Testis (tissue), 3 donors: ENCODE results near the gene KLK3. TPM values are rescaled to one million over a fixed set of nuclear protein-coding genes. Genes with fewer than 3 reads are reported as not detected.

ENCODE experiments used
- DNase-seq: peaks from one replicate; pipeline ENCODE4 v3.0.0-alpha.2; 2019
- H3K27ac ChIP-seq, 2 donors: fragments of 200-600 bp; sonication (generic); one replicate each; pipeline ENCODE4 v1.5.1; 2019
- H3K27me3 ChIP-seq: fragments of 200-600 bp; sonication (generic); one replicate; pipeline ENCODE4 v1.5.1; 2019
- H3K36me3 ChIP-seq: fragments of 200-600 bp; sonication (generic); one replicate; pipeline ENCODE4 v1.5.1; 2017; ENCODE audit warnings: low read depth; ENCODE audit errors: missing control alignments
- H3K4me1 ChIP-seq: fragments of 200-600 bp; sonication (generic); one replicate; pipeline ENCODE4 v1.5.1; 2019
- H3K4me3 ChIP-seq, 2 donors: fragments of 200-600 bp; sonication (generic); one replicate each; pipeline ENCODE4 v1.5.1; 2017 to 2019
- H3K9me3 ChIP-seq: fragments of 200-600 bp; sonication (generic); one replicate; pipeline ENCODE4 v1.5.1; 2017
- CTCF ChIP-seq, 3 experiments: fragments of 450-650 bp in 2 of 3; fragments of 200-600 bp in 1 of 3; sonication (generic) in 1 of 3; IDR thresholded peaks; one replicate each; pipeline ENCODE4 v1.5.1; 2016 to 2019; ENCODE audit warnings: antibody characterized with exemption in 3 of 3, mild to moderate bottlenecking in 2 of 3, moderate library complexity in 1 of 3
- POLR2A ChIP-seq: fragments of 450-650 bp; IDR thresholded peaks from one replicate; pipeline ENCODE4 v1.6.1; 2017; ENCODE audit warnings: antibody characterized with exemption, mild to moderate bottlenecking, moderate library complexity
- WGBS, 2 donors: methylation state at CpG; one replicate each; pipeline ENCODE4 v1.1.5; 2018; 5-methylcytosine and 5-hydroxymethylcytosine counted together
- intact Hi-C: fragments of 100-400 bp; cut with DNase I; formaldehyde crosslinking; loops from one replicate; pipeline ENCODE4 v1.15.1; 2023; ENCODE audit warnings: low total_unique reads
- polyA plus RNA-seq: library from polyadenylated mRNA; stranded (reverse); fragments of 350-450 nt; fragmentation: Illumina TruSeq; extraction: RNeasy Lipid Tissue Mini Kit (QIAGEN cat#74804); gene quantifications from one replicate; pipeline ENCODE4 v1.2.3, GENCODE V29; 2014; ENCODE audit warnings: low read depth, low replicate concordance; ENCODE audit not compliant: insufficient read depth
- total RNA-seq, 2 donors: library from RNA; depleted of rRNA; stranded (reverse); fragments of >200 nt; gene quantifications; one replicate each; pipeline ENCODE4 v1.2.3, GENCODE V29; 2016

The KLK3 gene
- total and polyA plus RNA-seq, 3 donors from 2014 or later, result 0.63 to 1.3 (median 0.81) TPM

GRCh38 chr19:50908336-50908735 is 53.6 kb downstream of the KLK3 start:
- intact Hi-C loops, result no loop called here
- no peaks in the 10 kb centered on the region for H3K36me3 ChIP-seq
- TF ChIP-seq CTCF (IDR thresholded peaks at IDR 0.05), result no peak
- TF ChIP-seq POLR2A, result no peak
- no peak overlapping the region for H3K27ac ChIP-seq
- H3K9me3 ChIP-seq, result no peaks in the 10 kb centered on the region
- no peaks in the 10 kb centered on the region for H3K27me3 ChIP-seq
- WGBS, 2 donors, result 22 to 50% methylated on average over 9 to 25 of the region's 25 CpGs
- H3K4me1 ChIP-seq, result no peaks in the 10 kb centered on the region
- no peak overlapping the region for H3K4me3 ChIP-seq
- no peak for DNase-seq

- 4 to 10% methylated on average over 21 to 36 of the region's 36 CpGs for WGBS, 2 donors
- Histone ChIP-seq H3K4me3 (peak overlapping the region; percentile 9 to 41), H3K4me1 (no peaks in the 10 kb centered on the region), H3K27me3 (no peaks in the 10 kb centered on the region), H3K9me3 (no peaks in the 10 kb centered on the region), H3K36me3 (no peaks in the 10 kb centered on the region), H3K27ac (no peak overlapping the region)
- DNase-seq, result peak; percentile 72
- intact Hi-C loops, result no loop called here
- no peak for TF ChIP-seq POLR2A
- TF ChIP-seq CTCF (IDR thresholded peaks at IDR 0.05), result no peak
These were observed 54.7 kb downstream of the KLK3 start for GRCh38 chr19:50909240-50910070.

Other genes with a start within 250 kb of the KLK3 start
- 1 to 10 TPM; 2.5 to 5.5 TPM for gene SYT3, start 215.0 kb upstream of the KLK3 start, total RNA-seq
- 3.3 TPM for gene SYT3, start 215.0 kb upstream of the KLK3 start, polyA plus RNA-seq
- 10 to 100 TPM in 1 of 2 donors, 1 to 10 TPM in 1; 5.4 to 10.2 TPM for gene C19orf81, start 205.5 kb upstream of the KLK3 start, total RNA-seq
- 11.7 TPM for gene C19orf81, start 205.5 kb upstream of the KLK3 start, polyA plus RNA-seq
- gene SHANK1, start 135.1 kb upstream of the KLK3 start, total RNA-seq, result 1 to 10 TPM; 4.5 to 5.4 TPM
- gene SHANK1, start 135.1 kb upstream of the KLK3 start, polyA plus RNA-seq, result 4.1 TPM
- 10 to 100 TPM; 14.3 to 20.6 TPM for gene CLEC11A, start 131.6 kb upstream of the KLK3 start, total RNA-seq
- gene CLEC11A, start 131.6 kb upstream of the KLK3 start, polyA plus RNA-seq, result 16.9 TPM
- gene GPR32, start 84.5 kb upstream of the KLK3 start, total RNA-seq, result not detected
- gene GPR32, start 84.5 kb upstream of the KLK3 start, polyA plus RNA-seq, result not detected
- 1 to 10 TPM in 1 of 2 donors, under 1 TPM in 1; 0.43 to 1.9 TPM for gene ACP4, start 64.5 kb upstream of the KLK3 start, total RNA-seq
- gene ACP4, start 64.5 kb upstream of the KLK3 start, polyA plus RNA-seq, result 4.0 TPM
- gene KLK1, start 31.1 kb upstream of the KLK3 start, total RNA-seq, result 1 to 10 TPM in 1 of 2 donors, under 1 TPM in 1; 0.43 to 1.2 TPM
- 2.7 TPM for gene KLK1, start 31.1 kb upstream of the KLK3 start, polyA plus RNA-seq
- 1 to 10 TPM; 5.5 to 9.0 TPM for gene KLK15, start 21.3 kb upstream of the KLK3 start, total RNA-seq
- gene KLK15, start 21.3 kb upstream of the KLK3 start, polyA plus RNA-seq, result 7.4 TPM
- 10 to 100 TPM; 19.3 to 38.3 TPM for gene KLK2, start 18.5 kb downstream of the KLK3 start, total RNA-seq
- 30.7 TPM for gene KLK2, start 18.5 kb downstream of the KLK3 start, polyA plus RNA-seq
- under 1 TPM; 0.31 to 0.55 TPM for gene KLK4, start 56.5 kb downstream of the KLK3 start, total RNA-seq
- 2.9 TPM for gene KLK4, start 56.5 kb downstream of the KLK3 start, polyA plus RNA-seq
- gene KLK5, start 98.1 kb downstream of the KLK3 start, total RNA-seq, result 10 to 100 TPM in 1 of 2 donors, 1 to 10 TPM in 1; 5.6 to 13.9 TPM
- gene KLK5, start 98.1 kb downstream of the KLK3 start, polyA plus RNA-seq, result 25.4 TPM
- under 1 TPM; 0.37 to 0.71 TPM for gene KLK6, start 114.7 kb downstream of the KLK3 start, total RNA-seq
- gene KLK6, start 114.7 kb downstream of the KLK3 start, polyA plus RNA-seq, result 0.63 TPM
- under 1 TPM; 0.71 to 0.93 TPM for gene KLK7, start 129.0 kb downstream of the KLK3 start, total RNA-seq
- 0.45 TPM for gene KLK7, start 129.0 kb downstream of the KLK3 start, polyA plus RNA-seq
- gene KLK8, start 146.7 kb downstream of the KLK3 start, total RNA-seq, result 1 to 10 TPM; 2.7 to 2.9 TPM
- gene KLK8, start 146.7 kb downstream of the KLK3 start, polyA plus RNA-seq, result 4.9 TPM
- 10 to 100 TPM in 1 of 2 donors, 1 to 10 TPM in 1; 9.2 to 15.7 TPM for gene KLK10, start 164.8 kb downstream of the KLK3 start, total RNA-seq
- gene KLK10, start 164.8 kb downstream of the KLK3 start, polyA plus RNA-seq, result 15.6 TPM
- gene KLK11, start 171.7 kb downstream of the KLK3 start, total RNA-seq, result 10 to 100 TPM; 16.8 to 46.3 TPM
- gene KLK11, start 171.7 kb downstream of the KLK3 start, polyA plus RNA-seq, result 41.1 TPM
- gene KLK12, start 180.1 kb downstream of the KLK3 start, total RNA-seq, result under 1 TPM in 1 of 2 donors, not detected in 1; 0.47 TPM
- 1.3 TPM for gene KLK12, start 180.1 kb downstream of the KLK3 start, polyA plus RNA-seq
- gene KLK13, start 210.2 kb downstream of the KLK3 start, total RNA-seq, result 1 to 10 TPM; 3.7 to 7.8 TPM
- gene KLK13, start 210.2 kb downstream of the KLK3 start, polyA plus RNA-seq, result 13.0 TPM
- gene KLK14, start 228.0 kb downstream of the KLK3 start, total RNA-seq, result under 1 TPM in 1 of 2 donors, not detected in 1; 0.63 TPM
- gene KLK14, start 228.0 kb downstream of the KLK3 start, polyA plus RNA-seq, result 1.4 TPM